Liver (tissue), 9 donors: ENCODE results near the gene PTPRD. TPM values are rescaled to one million over a fixed set of nuclear protein-coding genes. Genes with fewer than 3 reads are reported as not detected.

Experiments used
- DNase-seq: peaks from one replicate; pipeline ENCODE4 v3.0.0-alpha.2; 2017; ENCODE audit warnings: low spot score
- H3K27ac ChIP-seq, 2 donors: one replicate each; pipeline ENCODE4 v1.7.0; 2013; ENCODE audit warnings: inconsistent platforms in 2 of 2, low read length in 2 of 2, control low read depth in 1 of 2, low read depth in 1 of 2, mild to moderate bottlenecking in 1 of 2
- H3K27me3 ChIP-seq, 4 donors: one replicate each; pipeline versions ENCODE4 v1.6.1 to v1.7.0; 2013; ENCODE audit warnings: low read length in 3 of 4, inconsistent platforms in 1 of 4, mild to moderate bottlenecking in 1 of 4, moderate library complexity in 1 of 4; ENCODE audit not compliant: control insufficient read depth in 4 of 4, insufficient read depth in 4 of 4
- H3K36me3 ChIP-seq, 4 donors: one replicate each; pipeline versions ENCODE4 v1.6.1 to v1.7.0; 2013; ENCODE audit warnings: low read length in 3 of 4, mild to moderate bottlenecking in 3 of 4, low read depth in 1 of 4, moderate library complexity in 1 of 4; ENCODE audit not compliant: control insufficient read depth in 4 of 4, insufficient read depth in 3 of 4
- H3K4me1 ChIP-seq, 4 donors: one replicate each; pipeline versions ENCODE4 v1.6.1 to v1.7.0; 2013; ENCODE audit warnings: low read length in 3 of 4, mild to moderate bottlenecking in 3 of 4, moderate library complexity in 1 of 4; ENCODE audit not compliant: control insufficient read depth in 4 of 4, insufficient read depth in 4 of 4
- H3K4me3 ChIP-seq, 3 donors: one replicate each; pipeline versions ENCODE4 v1.6.1 to v1.7.0; 2013; ENCODE audit warnings: low read length in 3 of 3, control low read depth in 1 of 3, low read depth in 1 of 3, mild to moderate bottlenecking in 1 of 3
- H3K9ac ChIP-seq, 2 donors: one replicate each; pipeline ENCODE4 v1.7.0; 2013; ENCODE audit warnings: low read length in 2 of 2, mild to moderate bottlenecking in 2 of 2, moderate library complexity in 2 of 2, control low read depth in 1 of 2, low read depth in 1 of 2
- H3K9me3 ChIP-seq, 4 donors: one replicate each; pipeline versions ENCODE4 v1.6.1 to v1.7.0; 2013; ENCODE audit warnings: low read length in 3 of 4; ENCODE audit not compliant: control insufficient read depth in 4 of 4
- ATF3 ChIP-seq: IDR thresholded peaks from 2 replicates; pipeline ENCODE4 v1.6.1; 2016; ENCODE audit warnings: antibody characterized with exemption
- CTCF ChIP-seq: fragments of 150-350 bp; IDR thresholded peaks from 2 replicates; pipeline ENCODE4 v1.5.1; 2017; ENCODE audit warnings: improper control_type of control experiment, low read depth, low read length; ENCODE audit not compliant: missing input control
- EGR1 ChIP-seq, 2 donors: IDR thresholded peaks; 2 replicates each; pipeline ENCODE4 v1.6.1; 2016 to 2018; ENCODE audit warnings: antibody characterized with exemption in 2 of 2, low read depth in 2 of 2
- FOXA1 ChIP-seq: IDR thresholded peaks from 2 replicates; pipeline ENCODE4 v1.6.1; 2016; ENCODE audit warnings: antibody characterized with exemption
- FOXA2 ChIP-seq: IDR thresholded peaks from 2 replicates; pipeline ENCODE4 v1.6.1; 2016; ENCODE audit warnings: antibody characterized with exemption
- GABPA ChIP-seq, 2 donors: IDR thresholded peaks in 1 of 2; conservative IDR thresholded peaks in 1 of 2; 2 replicates each; pipeline ENCODE4 v1.6.1; 2016; ENCODE audit warnings: antibody characterized with exemption in 2 of 2, mild to moderate bottlenecking in 1 of 2, moderate library complexity in 1 of 2
- HNF4A ChIP-seq, 2 donors: conservative IDR thresholded peaks; 2 replicates each; pipeline ENCODE4 v1.6.1; 2016; ENCODE audit warnings: antibody characterized with exemption in 2 of 2, mild to moderate bottlenecking in 2 of 2
- HNF4G ChIP-seq: IDR thresholded peaks from 2 replicates; pipeline ENCODE4 v1.6.1; 2016; ENCODE audit warnings: antibody characterized with exemption
- JUND ChIP-seq, 2 donors: IDR thresholded peaks; 2 replicates each; pipeline ENCODE4 v1.6.1; 2016; ENCODE audit warnings: antibody characterized with exemption in 2 of 2
- MAX ChIP-seq: IDR thresholded peaks from 2 replicates; pipeline ENCODE4 v1.6.1; 2016; ENCODE audit warnings: antibody characterized with exemption
- RAD21 ChIP-seq, 2 donors: IDR thresholded peaks; 2 replicates each; pipeline ENCODE4 v1.6.1; 2016; ENCODE audit warnings: antibody characterized with exemption in 2 of 2, mild to moderate bottlenecking in 2 of 2
- RXRA ChIP-seq, 2 donors: IDR thresholded peaks; 2 replicates each; pipeline ENCODE4 v1.6.1; 2017 to 2018; ENCODE audit warnings: antibody characterized with exemption in 2 of 2, mild to moderate bottlenecking in 1 of 2
- YY1 ChIP-seq: IDR thresholded peaks from 2 replicates; pipeline ENCODE4 v1.6.1; 2016; ENCODE audit warnings: antibody characterized with exemption, mild to moderate bottlenecking
- WGBS: extraction: QIAGEN DNeasy Blood & Tissue Kit; methylation state at CpG from one replicate; pipeline ENCODE4 v1.1.7; 2013; 5-methylcytosine and 5-hydroxymethylcytosine counted together
- polyA plus RNA-seq, 2 donors: library from polyadenylated mRNA; stranded (reverse) in 1 of 2; unstranded in 1 of 2; fragments of 200-250 nt in 1 of 2; fragments of >200 nt in 1 of 2; fragmentation: Nextera tagmentation in 1 of 2; extraction: Ambion mirVana in 1 of 2; gene quantifications; one replicate each; pipeline versions ENCODE4 v1.2.1 to v1.2.3, GENCODE V29; 2013 to 2015
- total RNA-seq, 2 donors: library from RNA; depleted of rRNA; stranded (reverse); fragments of >200 nt; gene quantifications; one replicate each; pipeline ENCODE4 v1.2.3, GENCODE V29; 2014
- TF ChIP-seq, protein P1 (sequence below): IDR thresholded peaks from 2 replicates; pipeline ENCODE4 v1.6.1; 2016; ENCODE audit warnings: antibody characterized with exemption, mild to moderate bottlenecking
- TF ChIP-seq, protein P2 (sequence below): IDR thresholded peaks from 2 replicates; pipeline ENCODE4 v1.6.1; 2016; ENCODE audit warnings: antibody characterized with exemption
- donor health status: healthy.
- donor health status: healthy.
- donor health status: healthy.
- donor health status: healthy.
- donor health status: healthy.

Gene PTPRD
- total and polyA plus RNA-seq, 4 donors, result 0.78 to 34.2 (median 4.7) TPM

- H3K9ac ChIP-seq, result peak overlapping the region in 1 of 2 donors; percentile 44
- 54% methylated on average over 3 of the region's 3 CpGs for WGBS
- no peak for DNase-seq
- no peak overlapping the region for H3K27ac ChIP-seq
- H3K36me3 ChIP-seq, result no peaks in the 10 kb centered on the region
- H3K27me3 ChIP-seq, result no peaks in the 10 kb centered on the region
- H3K4me3 ChIP-seq, result peak overlapping the region in 2 of 3 donors; percentile 8 to 11
- H3K4me1 ChIP-seq, result peaks cover 0 to 1% (median 0%) of the 10 kb centered on the region in 4 donors
- H3K9me3 ChIP-seq, result no peaks in the 10 kb centered on the region
- no peak for TF ChIP-seq JUND (IDR thresholded peaks at IDR 0.05)
- TF ChIP-seq FOXA2, result no peak
- TF ChIP-seq EGR1 (IDR thresholded peaks at IDR 0.05; ENCODE audit: low read depth in 2 of 2), result no peak
- TF ChIP-seq HNF4A (conservative IDR thresholded peaks at IDR 0.05), result no peak
- TF ChIP-seq, protein P1, sequence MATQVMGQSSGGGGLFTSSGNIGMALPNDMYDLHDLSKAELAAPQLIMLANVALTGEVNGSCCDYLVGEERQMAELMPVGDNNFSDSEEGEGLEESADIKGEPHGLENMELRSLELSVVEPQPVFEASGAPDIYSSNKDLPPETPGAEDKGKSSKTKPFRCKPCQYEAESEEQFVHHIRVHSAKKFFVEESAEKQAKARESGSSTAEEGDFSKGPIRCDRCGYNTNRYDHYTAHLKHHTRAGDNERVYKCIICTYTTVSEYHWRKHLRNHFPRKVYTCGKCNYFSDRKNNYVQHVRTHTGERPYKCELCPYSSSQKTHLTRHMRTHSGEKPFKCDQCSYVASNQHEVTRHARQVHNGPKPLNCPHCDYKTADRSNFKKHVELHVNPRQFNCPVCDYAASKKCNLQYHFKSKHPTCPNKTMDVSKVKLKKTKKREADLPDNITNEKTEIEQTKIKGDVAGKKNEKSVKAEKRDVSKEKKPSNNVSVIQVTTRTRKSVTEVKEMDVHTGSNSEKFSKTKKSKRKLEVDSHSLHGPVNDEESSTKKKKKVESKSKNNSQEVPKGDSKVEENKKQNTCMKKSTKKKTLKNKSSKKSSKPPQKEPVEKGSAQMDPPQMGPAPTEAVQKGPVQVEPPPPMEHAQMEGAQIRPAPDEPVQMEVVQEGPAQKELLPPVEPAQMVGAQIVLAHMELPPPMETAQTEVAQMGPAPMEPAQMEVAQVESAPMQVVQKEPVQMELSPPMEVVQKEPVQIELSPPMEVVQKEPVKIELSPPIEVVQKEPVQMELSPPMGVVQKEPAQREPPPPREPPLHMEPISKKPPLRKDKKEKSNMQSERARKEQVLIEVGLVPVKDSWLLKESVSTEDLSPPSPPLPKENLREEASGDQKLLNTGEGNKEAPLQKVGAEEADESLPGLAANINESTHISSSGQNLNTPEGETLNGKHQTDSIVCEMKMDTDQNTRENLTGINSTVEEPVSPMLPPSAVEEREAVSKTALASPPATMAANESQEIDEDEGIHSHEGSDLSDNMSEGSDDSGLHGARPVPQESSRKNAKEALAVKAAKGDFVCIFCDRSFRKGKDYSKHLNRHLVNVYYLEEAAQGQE, result no peak
- TF ChIP-seq, protein P2, sequence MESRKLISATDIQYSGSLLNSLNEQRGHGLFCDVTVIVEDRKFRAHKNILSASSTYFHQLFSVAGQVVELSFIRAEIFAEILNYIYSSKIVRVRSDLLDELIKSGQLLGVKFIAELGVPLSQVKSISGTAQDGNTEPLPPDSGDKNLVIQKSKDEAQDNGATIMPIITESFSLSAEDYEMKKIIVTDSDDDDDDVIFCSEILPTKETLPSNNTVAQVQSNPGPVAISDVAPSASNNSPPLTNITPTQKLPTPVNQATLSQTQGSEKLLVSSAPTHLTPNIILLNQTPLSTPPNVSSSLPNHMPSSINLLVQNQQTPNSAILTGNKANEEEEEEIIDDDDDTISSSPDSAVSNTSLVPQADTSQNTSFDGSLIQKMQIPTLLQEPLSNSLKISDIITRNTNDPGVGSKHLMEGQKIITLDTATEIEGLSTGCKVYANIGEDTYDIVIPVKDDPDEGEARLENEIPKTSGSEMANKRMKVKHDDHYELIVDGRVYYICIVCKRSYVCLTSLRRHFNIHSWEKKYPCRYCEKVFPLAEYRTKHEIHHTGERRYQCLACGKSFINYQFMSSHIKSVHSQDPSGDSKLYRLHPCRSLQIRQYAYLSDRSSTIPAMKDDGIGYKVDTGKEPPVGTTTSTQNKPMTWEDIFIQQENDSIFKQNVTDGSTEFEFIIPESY, result no peak
- TF ChIP-seq FOXA1, result no peak
- TF ChIP-seq RAD21 (IDR thresholded peaks at IDR 0.05), result no peak
- TF ChIP-seq CTCF, result no peak
These were observed 688.4 kb downstream of the PTPRD start for GRCh38 chr9:9924376-9924775.

- DNase-seq, result no peak
- H3K4me3 ChIP-seq, result no peak overlapping the region
- no peak overlapping the region for H3K27ac ChIP-seq
- 73% methylated on average over 2 of the region's 2 CpGs for WGBS
- H3K9me3 ChIP-seq, result no peaks in the 10 kb centered on the region
- H3K9ac ChIP-seq, result no peak overlapping the region
- no peaks in the 10 kb centered on the region for H3K36me3 ChIP-seq
- no peaks in the 10 kb centered on the region for H3K27me3 ChIP-seq
- TF ChIP-seq MAX (no peak), RXRA (IDR thresholded peaks at IDR 0.05) (no peak), YY1 (no peak), ATF3 (no peak), RAD21 (IDR thresholded peaks at IDR 0.05) (no peak), GABPA (IDR thresholded peaks at IDR 0.05 in 1 of 2, conservative IDR thresholded peaks at IDR 0.05 in 1 of 2) (no peak), HNF4G (no peak), CTCF (no peak), FOXA1 (no peak)
- TF ChIP-seq, protein P1, result no peak
- peaks cover 0 to 1% (median 0%) of the 10 kb centered on the region in 4 donors for H3K4me1 ChIP-seq
These were observed 691.0 kb downstream of the PTPRD start for GRCh38 chr9:9921805-9922204.
